SK-N-MC (cell line): ENCODE measurements around the gene MANEA.
"Not testable (repeated sequence)": the region's sequence is repeated elsewhere in the genome, so short reads cannot be mapped to it uniquely, and the experiment has no call there.

Experiments
- DNase-seq: peaks from one replicate; pipeline ENCODE4 v3.0.0-alpha.2; 2011; ENCODE audit warnings: low read depth, low spot score
- H3K27ac ChIP-seq: fragments of 200-600 bp; sonication (generic); 2 replicates; pipeline ENCODE4 v1.5.1; 2016; ENCODE audit warnings: mixed run types
- H3K36me3 ChIP-seq: fragments of 200-600 bp; sonication (generic); 2 replicates; pipeline ENCODE4 v1.6.1; 2017; ENCODE audit warnings: antibody characterized with exemption, low read length, mixed read lengths; ENCODE audit not compliant: insufficient read depth
- H3K4me3 ChIP-seq: fragments of 200-600 bp; sonication (generic); 2 replicates; pipeline ENCODE4 v1.5.1; 2016
- H3K9ac ChIP-seq: fragments of 200-600 bp; sonication (generic); 2 replicates; pipeline ENCODE4 v1.8.0; 2017; ENCODE audit warnings: mixed run types, mixed read lengths; ENCODE audit not compliant: insufficient read length
- H3K9me3 ChIP-seq: fragments of 200-600 bp; sonication (generic); 2 replicates; pipeline ENCODE4 v1.6.1; 2017; ENCODE audit warnings: low read depth, mild to moderate bottlenecking, antibody characterized with exemption, low read length, moderate library complexity, mixed read lengths
- EZH2 ChIP-seq: fragments of 200-600 bp; sonication (generic); IDR thresholded peaks from one replicate; pipeline ENCODE4 v1.6.1; 2017; ENCODE audit warnings: antibody characterized with exemption
- FOXP2 ChIP-seq: optimal IDR thresholded peaks from 2 replicates; pipeline ENCODE3; 2011; ENCODE audit warnings: mild to moderate bottlenecking, moderate library complexity; ENCODE audit not compliant: insufficient read depth; ENCODE audit errors: extremely low read length, control extremely low read depth
- POLR2AphosphoS5 ChIP-seq: IDR thresholded peaks from 2 replicates; pipeline ENCODE4 v1.6.1; 2012; ENCODE audit warnings: mild to moderate bottlenecking, low read depth, low read length, borderline replicate concordance

Gene MANEA

GRCh38 chr6:95576998-95577303 lies 384 bp upstream of the MANEA start:
- DNase-seq, result peak; percentile 35
- Histone ChIP-seq H3K27ac (peak overlapping the region; percentile 88), H3K9ac (peak overlapping the region; percentile 89), H3K36me3 (0 out of 2 replicates have a peak, but pooled peaks cover 3% of the 10 kb centered on the region), H3K4me3 (peak overlapping the region; percentile 97), H3K9me3 (no peaks in the 10 kb centered on the region)
- TF ChIP-seq EZH2 (no peak), FOXP2 (no peak), POLR2AphosphoS5 (no peak)

- TF ChIP-seq EZH2, result no peak
- TF ChIP-seq POLR2AphosphoS5, result no peak
- no peak for TF ChIP-seq FOXP2
- DNase-seq, result no peak
- H3K4me3 ChIP-seq, result peak overlapping the region; percentile 97
- H3K9me3 ChIP-seq, result peaks cover 3% of the 10 kb centered on the region; the same call in 1 of the 2 replicates
- H3K36me3 ChIP-seq, result peaks cover 9% of the 10 kb centered on the region; the same call in 1 of the 2 replicates
- H3K27ac ChIP-seq, result peak overlapping the region; percentile 88
- peak overlapping the region; percentile 89 for H3K9ac ChIP-seq
These were observed 723 bp downstream of the MANEA start for GRCh38 chr6:95578106-95578410.

GRCh38 chr6:95581073-95581472 lies 3.7 kb downstream of the MANEA start:
- Histone ChIP-seq H3K27ac (peak overlapping the region; percentile 28; the same call in 1 of the 2 replicates), H3K4me3 (no peak overlapping the region), H3K9me3 (peaks cover 3% of the 10 kb centered on the region; the same call in 1 of the 2 replicates), H3K9ac (no peak overlapping the region), H3K36me3 (peaks cover 12% of the 10 kb centered on the region)
- no peak for DNase-seq
- no peak for TF ChIP-seq POLR2AphosphoS5
- no peak for TF ChIP-seq EZH2
- no peak for TF ChIP-seq FOXP2

- H3K36me3 ChIP-seq, result peaks cover 29% of the 10 kb centered on the region
- DNase-seq, H3K4me3 ChIP-seq, H3K9ac ChIP-seq, H3K27ac ChIP-seq, H3K9me3 ChIP-seq: not testable (repeated sequence)
These were observed 6.9 kb downstream of the MANEA start for GRCh38 chr6:95584226-95584625.

- H3K36me3 ChIP-seq, result peaks cover 52% of the 10 kb centered on the region
- H3K27ac ChIP-seq, result no peak overlapping the region
- no peaks in the 10 kb centered on the region for H3K9me3 ChIP-seq
- no peak for TF ChIP-seq EZH2
- TF ChIP-seq POLR2AphosphoS5, result no peak
- H3K4me3 ChIP-seq, result no peak overlapping the region
- DNase-seq, result no peak
- H3K9ac ChIP-seq, result no peak overlapping the region
These were observed 10.7 kb downstream of the MANEA start for GRCh38 chr6:95587989-95588388.

GRCh38 chr6:95589067-95589466 lies 11.7 kb downstream of the MANEA start:
- H3K9me3 ChIP-seq, result no peaks in the 10 kb centered on the region
- DNase-seq, result no peak
- no peak for TF ChIP-seq FOXP2
- TF ChIP-seq EZH2, result no peak
- no peak for TF ChIP-seq POLR2AphosphoS5
- peaks cover 54% of the 10 kb centered on the region for H3K36me3 ChIP-seq
- no peak overlapping the region for H3K9ac ChIP-seq
- no peak overlapping the region for H3K4me3 ChIP-seq
- H3K27ac ChIP-seq, result no peak overlapping the region

- no peak overlapping the region for H3K27ac ChIP-seq
- no peak for TF ChIP-seq POLR2AphosphoS5
- peaks cover 54% of the 10 kb centered on the region for H3K36me3 ChIP-seq
- no peak overlapping the region for H3K4me3 ChIP-seq
- H3K9me3 ChIP-seq, result no peaks in the 10 kb centered on the region
- DNase-seq, result no peak
- no peak overlapping the region for H3K9ac ChIP-seq
These were observed 12.7 kb downstream of the MANEA start for GRCh38 chr6:95589826-95590570.

- no peaks in the 10 kb centered on the region for H3K9me3 ChIP-seq
- no peak for DNase-seq
- no peak overlapping the region for H3K4me3 ChIP-seq
- no peak overlapping the region for H3K9ac ChIP-seq
- TF ChIP-seq EZH2 (no peak), FOXP2 (no peak), POLR2AphosphoS5 (no peak)
- H3K36me3 ChIP-seq, result peaks cover 38% of the 10 kb centered on the region
- H3K27ac ChIP-seq, result no peak overlapping the region
These were observed 15.7 kb downstream of the MANEA start for GRCh38 chr6:95593025-95593424.

GRCh38 chr6:95596021-95596420 lies 18.7 kb downstream of the MANEA start:
- no peak overlapping the region for H3K4me3 ChIP-seq
- H3K9ac ChIP-seq, result no peak overlapping the region
- H3K36me3 ChIP-seq, result peaks cover 27% of the 10 kb centered on the region
- no peak overlapping the region for H3K27ac ChIP-seq
- no peak for DNase-seq
- H3K9me3 ChIP-seq, result no peaks in the 10 kb centered on the region
- no peak for TF ChIP-seq EZH2
- no peak for TF ChIP-seq POLR2AphosphoS5
- no peak for TF ChIP-seq FOXP2
